Left kidney (tissue), 2 donors: ENCODE results near the gene TMEM30B. TPM values are rescaled to one million over a fixed set of nuclear protein-coding genes. Genes with fewer than 3 reads are reported as not detected.
"Not testable (repeated sequence)": the region's sequence is repeated elsewhere in the genome, so short reads cannot be mapped to it uniquely, and the experiment has no call there.

Experiments
- DNase-seq: peaks from one replicate; pipeline ENCODE4 v3.0.0-alpha.2; 2013
- polyA plus RNA-seq: library from polyadenylated mRNA; unstranded; fragments of 120-200 nt; gene quantifications from one replicate; pipeline ENCODE4 v1.2.1, GENCODE V29; 2013; ENCODE audit not compliant: insufficient read length

TMEM30B gene
- polyA plus RNA-seq, 1 donor: 11.3 TPM

DNA sequence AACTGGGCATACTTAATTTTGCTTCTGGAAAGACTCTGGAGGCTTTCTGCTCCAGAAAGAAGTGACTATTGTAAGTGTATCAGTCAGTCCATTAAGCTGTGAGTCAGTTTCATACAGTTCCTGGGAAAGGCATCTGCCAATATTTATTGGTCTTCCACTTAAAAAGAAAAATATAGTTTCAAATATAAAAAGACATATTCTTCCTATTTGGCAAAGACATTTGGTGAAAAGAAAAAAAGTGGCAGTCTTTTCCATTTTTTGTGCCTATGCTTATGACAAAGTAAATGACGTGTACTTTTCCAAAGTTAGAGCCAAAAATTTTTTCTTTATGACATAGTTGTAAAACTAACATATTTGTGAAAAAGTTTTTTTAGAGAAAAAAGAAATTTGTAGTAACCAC, 12.3 kb downstream of the TMEM30B start:
- DNase-seq: no peak

DNA sequence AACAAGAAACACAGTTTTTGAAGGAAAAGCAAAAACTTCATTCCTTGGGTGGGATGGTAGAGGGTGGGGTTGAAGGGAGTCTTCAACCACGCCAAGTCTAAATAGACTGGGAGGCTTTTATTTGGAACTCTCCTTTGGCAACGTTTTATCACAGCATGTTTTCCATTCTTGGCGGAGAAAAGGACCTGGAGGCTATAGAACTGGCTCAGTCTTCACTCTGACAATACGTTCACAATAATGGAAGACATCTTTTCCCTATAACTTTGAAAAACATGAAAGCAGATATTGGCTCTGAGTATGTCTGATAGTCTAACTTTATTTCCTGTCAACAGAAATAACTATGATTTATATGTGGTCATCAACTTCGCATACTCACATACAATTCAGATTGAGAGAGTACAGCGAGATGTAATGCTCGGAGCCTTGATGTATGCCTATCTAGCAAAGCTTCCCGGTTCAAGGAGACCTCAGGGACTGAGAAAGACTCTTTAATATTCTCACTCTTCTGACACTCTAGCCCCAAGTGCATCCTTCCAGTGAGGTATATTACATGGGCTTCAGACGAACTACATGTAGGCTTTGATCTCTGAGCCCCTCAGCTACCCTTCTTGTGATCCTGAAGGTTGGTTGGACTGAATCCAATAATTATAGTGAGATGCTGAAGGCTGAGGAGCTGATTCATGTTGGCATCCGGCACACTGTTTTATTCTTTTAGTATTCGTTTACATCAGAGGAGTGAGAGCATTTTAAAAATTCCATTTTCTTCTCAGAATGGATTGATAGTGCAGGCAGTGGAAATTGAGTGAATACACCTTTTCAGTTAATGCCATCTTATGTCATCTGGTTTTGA, 14.0 kb downstream of the TMEM30B start:
- DNase-seq: no peak

- DNase-seq: no peak
Observed at GRCh38 chr14:61266436-61266835, 14.7 kb downstream of the TMEM30B start.

GRCh38 chr14:61264651-61265050, 16.5 kb downstream of the TMEM30B start:
- no peak for DNase-seq

DNA sequence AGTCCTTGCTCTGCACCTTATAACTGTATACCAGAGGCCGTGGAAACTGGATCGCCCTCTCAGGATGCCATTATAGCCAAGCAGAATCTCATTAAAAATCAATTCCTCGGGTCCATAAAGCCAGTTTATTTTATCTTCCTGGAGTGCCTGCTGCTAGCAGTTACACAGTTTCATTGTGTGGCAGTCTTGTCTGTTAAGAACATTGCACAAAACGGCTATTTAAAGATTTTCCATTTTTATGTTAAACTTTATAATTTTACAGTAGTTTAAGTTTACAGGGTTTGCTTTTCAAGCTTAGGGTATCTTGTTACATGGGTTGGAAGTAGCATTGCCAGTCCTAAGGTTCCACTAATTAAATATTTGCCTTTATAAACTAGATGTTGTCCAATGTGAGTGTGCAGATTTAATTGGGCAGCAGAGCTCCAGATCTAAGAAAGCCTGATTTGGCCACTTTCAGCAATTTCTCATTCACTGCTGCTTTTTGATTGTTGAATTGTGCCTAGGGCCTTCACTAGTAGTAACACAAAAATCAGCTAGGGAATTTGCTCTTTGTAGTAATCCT, 17.0 kb downstream of the TMEM30B start:
- DNase-seq: no peak

DNA sequence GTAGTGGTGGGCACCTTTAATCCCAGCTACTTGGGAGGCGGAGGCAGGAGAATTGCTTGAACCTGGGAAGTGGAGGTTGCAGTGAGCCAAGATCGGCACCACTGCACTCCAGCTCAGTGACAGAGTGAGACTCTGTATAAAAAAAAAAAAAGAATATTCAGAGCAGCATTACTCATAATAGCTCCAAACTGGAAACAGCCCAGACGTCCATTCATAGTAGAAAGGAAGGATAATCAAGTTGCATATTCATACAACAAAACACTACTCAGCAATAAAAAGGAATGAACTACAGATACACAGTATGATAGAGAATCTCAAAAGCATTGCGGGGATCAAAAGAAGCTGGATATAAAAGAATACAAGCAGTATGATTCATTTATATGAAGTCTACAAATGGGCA, 19.1 kb downstream of the TMEM30B start:
- DNase-seq: no peak

DNA sequence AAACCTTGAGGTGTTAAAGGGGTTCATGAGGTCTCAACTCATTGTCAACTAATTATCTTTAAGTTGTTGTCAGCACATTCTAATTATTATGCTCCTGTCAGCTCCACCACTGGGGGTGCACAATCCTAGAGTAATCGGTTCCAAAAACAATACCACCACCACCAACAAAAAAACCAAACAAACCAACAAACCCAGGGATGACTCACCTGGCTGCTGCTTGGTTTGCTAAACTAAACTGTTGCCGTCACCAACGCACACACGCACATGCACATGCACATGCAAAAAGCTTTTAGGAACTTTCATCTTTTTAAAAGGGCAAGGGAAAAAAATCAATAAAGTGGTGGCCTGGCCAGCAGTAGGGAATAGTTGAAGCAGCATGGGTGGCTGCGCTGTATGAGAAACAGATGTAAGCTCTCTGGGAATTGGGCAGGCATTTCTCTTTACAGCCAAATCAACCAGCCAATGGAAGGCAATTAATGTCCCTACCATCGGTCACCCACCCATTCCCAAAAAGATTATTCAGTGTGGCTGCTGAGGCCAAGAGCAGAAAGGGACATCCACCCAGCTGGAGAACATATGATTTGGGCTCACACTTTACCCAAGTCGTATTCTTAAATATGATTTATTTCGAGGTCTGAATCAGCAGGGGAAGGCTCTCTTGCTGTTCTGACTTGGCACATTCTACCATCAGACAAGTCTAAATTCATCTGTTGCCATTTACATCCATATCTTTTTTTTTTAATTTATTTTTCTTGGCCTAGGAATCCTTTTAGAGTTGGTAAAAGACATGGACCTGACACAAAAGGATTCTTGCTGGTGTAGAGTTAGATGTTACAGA, 20.0 kb downstream of the TMEM30B start:
- no peak for DNase-seq

DNA sequence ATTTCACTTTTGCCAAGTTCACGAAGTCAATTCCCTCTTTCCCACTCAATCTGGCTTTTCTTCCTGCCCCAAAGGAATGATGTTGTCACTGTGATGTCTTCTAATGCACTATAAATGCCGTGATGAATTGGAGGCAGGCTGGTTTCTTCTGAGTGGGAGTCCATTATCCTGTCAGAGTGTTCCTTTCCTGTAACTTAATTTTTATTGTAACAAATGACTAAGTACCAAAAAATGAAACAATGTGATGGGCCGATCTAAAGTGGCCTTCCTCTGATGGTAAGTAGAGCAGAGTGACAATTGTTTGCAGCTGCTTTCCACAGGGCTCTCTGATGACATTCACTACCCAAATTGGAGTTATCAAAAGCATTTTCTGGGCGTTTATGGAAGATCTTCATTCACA, 22.2 kb downstream of the TMEM30B start:
- no peak for DNase-seq

DNA sequence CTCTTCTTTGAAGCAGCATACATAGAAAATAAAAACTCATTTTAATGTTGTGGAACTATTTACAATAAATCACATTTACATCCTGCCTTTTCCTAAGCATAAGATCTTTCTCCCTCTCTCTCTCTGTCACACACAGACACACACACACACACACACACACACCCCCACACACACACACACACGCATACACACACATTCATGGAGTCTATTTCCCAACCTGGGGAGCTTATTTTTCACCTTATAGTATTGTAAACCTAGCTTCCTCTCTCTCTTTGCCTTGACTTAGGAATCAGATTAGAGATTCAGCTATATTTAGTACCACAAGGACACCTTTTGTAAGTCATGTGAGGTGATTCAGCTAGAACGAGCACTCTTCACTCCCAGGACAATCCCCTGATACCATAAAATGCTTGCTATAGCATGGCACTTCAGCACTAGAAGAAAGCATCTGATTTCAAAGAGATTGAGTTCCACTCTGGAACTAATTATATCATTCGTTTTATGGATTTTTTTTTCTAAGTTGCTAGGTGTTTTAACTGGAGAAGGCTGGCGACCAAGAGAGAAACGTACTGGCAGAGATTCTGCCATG, 23.6 kb downstream of the TMEM30B start:
- DNase-seq: no peak

DNA sequence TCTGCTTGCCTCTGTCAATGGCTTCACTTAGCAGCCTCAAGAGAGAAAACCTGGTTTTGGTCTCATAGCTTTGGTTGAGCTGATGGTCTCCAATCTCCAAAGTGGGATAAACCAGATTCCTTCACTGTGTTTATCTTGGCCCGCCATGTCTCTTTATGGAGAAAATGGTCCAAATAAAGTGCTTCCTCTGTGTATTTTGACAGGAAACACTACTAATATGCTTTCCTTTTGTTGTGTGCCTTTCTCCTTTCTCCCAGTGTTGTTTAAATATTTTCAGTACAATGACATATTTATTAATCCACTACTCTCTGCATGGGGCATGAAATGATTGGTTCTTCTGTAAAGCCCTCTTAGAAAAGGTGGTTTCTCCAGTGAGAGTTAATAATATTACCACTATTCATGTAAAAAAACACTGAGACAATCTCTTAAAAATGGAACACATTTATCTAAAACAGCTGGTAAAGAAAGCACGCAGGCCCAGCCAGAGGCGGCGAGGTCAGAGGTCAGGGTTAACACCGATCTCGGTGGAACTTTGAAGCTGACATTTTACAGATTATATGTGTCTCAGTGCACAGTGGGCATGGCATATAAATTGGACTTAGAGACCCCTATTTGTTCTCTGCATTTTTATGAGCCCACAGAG, 24.2 kb downstream of the TMEM30B start:
- no peak for DNase-seq

- DNase-seq: no peak
Observed at GRCh38 chr14:61255968-61256367, 25.2 kb downstream of the TMEM30B start.

- no peak for DNase-seq
Observed at GRCh38 chr14:61254808-61255526, 26.2 kb downstream of the TMEM30B start.

- DNase-seq: no peak
Observed at GRCh38 chr14:61253064-61253738, 27.9 kb downstream of the TMEM30B start.

- DNase-seq: peak; percentile 85
Observed at GRCh38 chr14:61252369-61253063, 28.6 kb downstream of the TMEM30B start.

DNA sequence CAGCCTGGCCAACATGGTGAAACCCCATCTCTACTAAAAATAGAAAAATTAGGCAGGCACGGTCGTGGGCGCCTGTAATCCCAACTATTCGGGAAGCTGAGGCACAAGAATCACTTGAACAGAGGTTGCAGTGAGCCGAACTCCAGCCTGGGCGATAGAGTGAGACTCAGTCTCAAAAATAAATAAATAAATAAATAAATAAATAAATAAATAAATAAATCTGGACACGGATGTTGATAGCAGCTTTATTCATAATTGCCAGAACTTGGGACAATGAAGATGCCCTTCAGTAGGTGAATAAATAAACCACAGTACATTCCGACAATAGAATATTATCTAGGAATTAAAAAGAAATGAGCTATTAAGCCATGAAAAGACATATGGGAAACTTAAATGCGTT, 31.1 kb downstream of the TMEM30B start:
- DNase-seq: no peak

- no peak for DNase-seq
Observed at GRCh38 chr14:61247935-61248334, 33.2 kb downstream of the TMEM30B start.

GRCh38 chr14:61246721-61247120, 34.4 kb downstream of the TMEM30B start:
- no peak for DNase-seq

DNA sequence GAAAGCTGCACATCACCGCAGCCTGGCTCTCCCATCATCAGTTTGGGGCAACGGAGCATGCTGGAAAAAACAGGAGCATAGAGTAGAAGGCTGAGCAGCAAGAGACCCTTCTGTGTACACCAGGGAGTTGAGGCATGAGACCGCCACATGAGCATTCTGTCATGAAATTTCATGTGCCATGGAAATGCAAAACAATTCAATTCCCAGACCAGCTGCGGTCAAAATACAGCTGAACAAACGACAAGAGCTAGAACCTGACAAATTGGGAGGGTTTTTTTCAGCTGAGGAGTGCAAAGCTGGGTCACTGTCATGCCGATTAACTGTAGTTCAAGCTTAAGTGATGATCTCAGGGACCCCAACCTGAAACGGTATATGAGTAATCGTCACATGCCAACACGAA, 37.1 kb downstream of the TMEM30B start:
- no peak for DNase-seq

GRCh38 chr14:61240206-61240605, 40.9 kb downstream of the TMEM30B start:
- DNase-seq: no peak

- not testable (repeated sequence) for DNase-seq
Observed at GRCh38 chr14:61239285-61239684, 41.9 kb downstream of the TMEM30B start.
